Endodermal cell (in vitro differentiated cells): ENCODE measurements around the gene CTDP1. TPM values are rescaled to one million over a fixed set of nuclear protein-coding genes. Genes with fewer than 3 reads are reported as not detected.

Experiments
- DNase-seq: peaks from one replicate; pipeline ENCODE4 v3.0.0-alpha.2; 2017
- H3K27ac ChIP-seq: 2 replicates; pipeline ENCODE4 v1.5.1; 2013; ENCODE audit warnings: mild to moderate bottlenecking, low read depth, low read length, moderate library complexity
- H3K27me3 ChIP-seq: 2 replicates; pipeline ENCODE4 v1.6.1; 2013; ENCODE audit warnings: mild to moderate bottlenecking, low read length, moderate library complexity; ENCODE audit not compliant: insufficient read depth, control insufficient read depth, poor library complexity, severe bottlenecking
- H3K36me3 ChIP-seq: 2 replicates; pipeline ENCODE4 v1.7.0; 2013; ENCODE audit warnings: mild to moderate bottlenecking, low read length, moderate library complexity; ENCODE audit not compliant: control insufficient read depth, insufficient read depth
- H3K4me1 ChIP-seq: one replicate; pipeline ENCODE4 v1.7.0; 2013; ENCODE audit warnings: low read length; ENCODE audit not compliant: control insufficient read depth, insufficient read depth
- H3K4me3 ChIP-seq: 2 replicates; pipeline ENCODE4 v1.5.1; 2013; ENCODE audit warnings: mild to moderate bottlenecking, low read length, moderate library complexity
- H3K9ac ChIP-seq: 2 replicates; pipeline ENCODE4 v1.6.1; 2013; ENCODE audit warnings: mild to moderate bottlenecking, low read length, moderate library complexity; ENCODE audit not compliant: poor library complexity, severe bottlenecking; ENCODE audit errors: extremely low read depth
- H3K9me3 ChIP-seq: 2 replicates; pipeline ENCODE4 v1.6.1; 2013; ENCODE audit warnings: mild to moderate bottlenecking, low read length, moderate library complexity; ENCODE audit not compliant: control insufficient read depth
- H3K27ac Mint-ChIP-seq: 2 replicates; pipeline ENCODE4 v1.8.0; 2020; ENCODE audit warnings: mixed read lengths
- H3K27me3 Mint-ChIP-seq: 2 replicates; pipeline ENCODE4 v1.8.0; 2021; ENCODE audit warnings: mild to moderate bottlenecking, mixed read lengths; ENCODE audit not compliant: insufficient read depth
- H3K36me3 Mint-ChIP-seq: 2 replicates; pipeline ENCODE4 v1.8.0; 2020; ENCODE audit warnings: low read depth, mixed read lengths
- H3K4me1 Mint-ChIP-seq: 2 replicates; pipeline ENCODE4 v1.8.0; 2020; ENCODE audit warnings: mixed read lengths
- H3K4me3 Mint-ChIP-seq: 2 replicates; pipeline ENCODE4 v1.8.0; 2020; ENCODE audit warnings: mild to moderate bottlenecking, moderate library complexity, mixed read lengths
- H3K9me3 Mint-ChIP-seq: 2 replicates; pipeline ENCODE4 v1.8.0; 2020; ENCODE audit warnings: mild to moderate bottlenecking, mixed read lengths
- CTCF ChIP-seq: fragments of 200-600 bp; sonication (generic); conservative IDR thresholded peaks from 2 replicates; pipeline ENCODE4 v1.5.0; 2021; ENCODE audit warnings: antibody characterized with exemption, mild to moderate bottlenecking
- WGBS, 2 experiments: methylation state at CpG; one replicate each; pipeline versions ENCODE4 v1.1.5 to v1.1.7; 2013; ENCODE audit warnings: missing lambda C conversion rate in 2 of 2, mixed read lengths in 1 of 2; ENCODE audit not compliant: insufficient coverage in 1 of 2, insufficient read length in 1 of 2; 5-methylcytosine and 5-hydroxymethylcytosine counted together
- total RNA-seq, 2 donors: library from RNA; stranded (reverse); fragmentation: NEBNext Ultra II Directional in 1 of 2; extraction: Animal tissue kit (Norgen Biotek cat#: 25700) in 1 of 2; gene quantifications; 2 replicates in 1 of 2; 3 replicates in 1 of 2; pipeline ENCODE4 v1.2.1, GENCODE V29; 2021

Gene CTDP1
- total RNA-seq, 2 donors from 2014 or later: 29.8 to 35.6 TPM

GRCh38 chr18:79796531-79797405, 117.2 kb downstream of the CTDP1 start:
- Histone ChIP-seq H3K4me1 (no peaks in the 10 kb centered on the region), H3K27ac (no peak overlapping the region), H3K9me3 (no peaks in the 10 kb centered on the region), H3K27me3 (peaks cover 71% of the 10 kb centered on the region), H3K4me3 (no peak overlapping the region), H3K9ac (no peak overlapping the region), H3K36me3 (no peaks in the 10 kb centered on the region)
- no peak for DNase-seq
- H3K4me3 Mint-ChIP-seq: peak overlapping the region; percentile 40
- H3K36me3 Mint-ChIP-seq: no peaks in the 10 kb centered on the region
- H3K27ac Mint-ChIP-seq: no peak overlapping the region
- peaks cover 62% of the 10 kb centered on the region for H3K27me3 Mint-ChIP-seq
- 64 to 78% methylated on average over 10 to 21 of the region's 21 CpGs for WGBS, 2 experiments
- no peak for TF ChIP-seq CTCF
- H3K9me3 Mint-ChIP-seq: no peaks in the 10 kb centered on the region
- peaks cover 7% of the 10 kb centered on the region for H3K4me1 Mint-ChIP-seq

GRCh38 chr18:79797518-79798345, 118.1 kb downstream of the CTDP1 start, which contains the start of gene KCNG2:
Gene KCNG2, plus strand, starts transcription at chr18:79797938. Its CDS starts 65,730 bp downstream, at chr18:79863668.
- peak within 1 kb of the TSS; percentile 40 for H3K4me3 Mint-ChIP-seq
- Histone ChIP-seq H3K4me3 (peak within 1 kb of the TSS; percentile 66), H3K27me3 (peaks cover 74% of the 10 kb centered on the region), H3K36me3 (no peaks in the 10 kb centered on the region), H3K27ac (no peak within 1 kb of the TSS), H3K4me1 (no peaks in the 10 kb centered on the region), H3K9ac (no peak within 1 kb of the TSS), H3K9me3 (no peaks in the 10 kb centered on the region)
- peak; percentile 83 for DNase-seq
- H3K27me3 Mint-ChIP-seq: peaks cover 53% of the 10 kb centered on the region
- 0 to 7% methylated on average over 2 to 92 of the region's 92 CpGs for WGBS, 2 experiments
- peaks cover 7% of the 10 kb centered on the region for H3K4me1 Mint-ChIP-seq
- H3K9me3 Mint-ChIP-seq: no peaks in the 10 kb centered on the region
- H3K36me3 Mint-ChIP-seq: no peaks in the 10 kb centered on the region
- H3K27ac Mint-ChIP-seq: no peak within 1 kb of the TSS
- peak; percentile 60 for TF ChIP-seq CTCF

GRCh38 chr18:79798346-79798998, 118.9 kb downstream of the CTDP1 start:
- Mint-ChIP-seq H3K27ac (no peak overlapping the region), H3K9me3 (no peaks in the 10 kb centered on the region), H3K36me3 (no peaks in the 10 kb centered on the region), H3K4me3 (peak overlapping the region; percentile 40), H3K4me1 (peaks cover 7% of the 10 kb centered on the region), H3K27me3 (peaks cover 52% of the 10 kb centered on the region)
- TF ChIP-seq CTCF: no peak
- 3% methylated on average over 18 to 78 of the region's 78 CpGs for WGBS, 2 experiments
- DNase-seq: peak; percentile 68
- H3K4me3 ChIP-seq: peak overlapping the region; percentile 66
- H3K27me3 ChIP-seq: peaks cover 71% of the 10 kb centered on the region
- no peaks in the 10 kb centered on the region for H3K36me3 ChIP-seq
- H3K4me1 ChIP-seq: no peaks in the 10 kb centered on the region
- H3K9me3 ChIP-seq: no peaks in the 10 kb centered on the region
- no peak overlapping the region for H3K27ac ChIP-seq
- H3K9ac ChIP-seq: no peak overlapping the region
